A549 (cell line): ENCODE data around the gene TAX1BP1. TPM values are rescaled to one million over a fixed set of nuclear protein-coding genes. Genes with fewer than 3 reads are reported as not detected.
A peak's percentile ranks its signal among the peaks of the same experiment; 100 is the strongest.

Source experiments
- ATAC-seq, 2 experiments: fragments of 200-7000 bp in 1 of 2; fragments of >200 bp in 1 of 2; cut with Nextera tagmentation in 1 of 2; cut with Tn5 transposase in 1 of 2; 3 replicates each; pipeline versions ENCODE4 v1.8.0 to v1.9.1; 2018 to 2020; ENCODE audit warnings: mild to moderate bottlenecking in 1 of 2, moderate library complexity in 1 of 2
- CTCF ChIA-PET: fragments of 300-600 bp; sonication (Branson Sonifier 250); formaldehyde crosslinking; extraction: SDS; loops from one replicate; lab custom pipeline; 2021; ENCODE audit warnings: antibody characterized with exemption, inconsistent platforms; lab: Yijun Ruan, JAX
- POLR2A ChIA-PET: fragments of 350-600 bp; formaldehyde crosslinking; extraction: SDS; loops from one replicate; lab custom pipeline; 2021; ENCODE audit warnings: antibody characterized with exemption, inconsistent platforms; lab: Yijun Ruan, JAX
- DNase-seq, 2 experiments: peaks; one replicate each; pipeline versions ENCODE4 v3.0.0 to v3.0.0-alpha.2; 2011 to 2016; ENCODE audit warnings: low read depth in 1 of 2, low spot score in 1 of 2
- FAIRE-seq: peaks from 2 replicates; lab custom pipeline; 2011; peaks lifted over from hg19 to GRCh38; lab: Jason Lieb, UNC
- H3K27ac ChIP-seq, 2 experiments: fragments of >200 bp; sonication (Bioruptor Twin); formaldehyde crosslinking; 3 replicates each; pipeline ENCODE4 v1.5.1; 2016 to 2017
- H3K4me1 ChIP-seq: fragments of >200 bp; sonication (Bioruptor Twin); formaldehyde crosslinking; 3 replicates; pipeline ENCODE4 v1.6.1; 2016
- H3K4me2 ChIP-seq: fragments of >200 bp; sonication (Bioruptor Twin); formaldehyde crosslinking; 3 replicates; pipeline ENCODE4 v1.6.1; 2016
- H3K4me3 ChIP-seq: fragments of >200 bp; sonication (Bioruptor Twin); formaldehyde crosslinking; 3 replicates; pipeline ENCODE4 v1.5.1; 2016
- H3K9me3 ChIP-seq: fragments of >200 bp; sonication (Bioruptor Twin); formaldehyde crosslinking; 3 replicates; pipeline ENCODE4 v1.6.1; 2016
- CBX2 ChIP-seq: fragments of 200-600 bp; sonication (generic); IDR thresholded peaks from 2 replicates; pipeline ENCODE4 v1.6.1; 2016; ENCODE audit warnings: low read depth, mild to moderate bottlenecking, borderline replicate concordance
- CBX8 ChIP-seq: fragments of 200-600 bp; sonication (generic); IDR thresholded peaks from 2 replicates; pipeline ENCODE4 v1.6.1; 2016
- ESRRA ChIP-seq: fragments of 150-350 bp; IDR thresholded peaks from 2 replicates; pipeline ENCODE4 v1.6.1; 2014; ENCODE audit warnings: mild to moderate bottlenecking, low read length, borderline replicate concordance
- FOSL2 ChIP-seq, 2 experiments: fragments of 450-650 bp in 1 of 2; fragments of >200 bp in 1 of 2; sonication (Bioruptor Twin) in 1 of 2; formaldehyde crosslinking; IDR thresholded peaks; 2 replicates each; pipeline versions ENCODE4 v1.5.0 to v1.6.1; 2016 to 2020; ENCODE audit warnings: mild to moderate bottlenecking in 1 of 2, moderate library complexity in 1 of 2
- GATA3 ChIP-seq: IDR thresholded peaks from 2 replicates; pipeline ENCODE4 v1.6.1; 2012; ENCODE audit warnings: borderline replicate concordance
- HMGXB4 ChIP-seq: fragments of 250-450 bp; sonication (Bioruptor Pico); IDR thresholded peaks from 2 replicates; pipeline ENCODE4 v1.5.0; 2021; ENCODE audit warnings: mild to moderate bottlenecking, moderate library complexity, borderline replicate concordance
- JUN ChIP-seq, 2 experiments: fragments of >200 bp; sonication (Bioruptor Twin); formaldehyde crosslinking; IDR thresholded peaks; 2 replicates in 1 of 2; 3 replicates in 1 of 2; pipeline ENCODE4 v1.6.1; 2016 to 2017
- JUNB ChIP-seq: fragments of >200 bp; sonication (Bioruptor Twin); formaldehyde crosslinking; IDR thresholded peaks from 2 replicates; pipeline ENCODE4 v1.6.1; 2016
- MAFK ChIP-seq: fragments of 450-650 bp; IDR thresholded peaks from 2 replicates; pipeline ENCODE4 v1.6.1; 2014; ENCODE audit not compliant: partially characterized antibody
- MAZ ChIP-seq: fragments of 150-350 bp; IDR thresholded peaks from 2 replicates; pipeline ENCODE4 v1.6.1; 2014; ENCODE audit warnings: antibody characterized with exemption, low read depth, low read length, borderline replicate concordance
- MYC ChIP-seq: IDR thresholded peaks from 2 replicates; pipeline ENCODE4 v1.6.1; 2012; ENCODE audit warnings: mild to moderate bottlenecking, inconsistent platforms, low read length, improper control_type of control experiment, borderline replicate concordance
- POLR2A ChIP-seq: IDR thresholded peaks from 2 replicates; pipeline ENCODE4 v1.6.1; 2012; ENCODE audit warnings: mild to moderate bottlenecking, low read length
- POLR2AphosphoS2 ChIP-seq: conservative IDR thresholded peaks from 2 replicates; pipeline ENCODE4 v1.6.1; 2012; ENCODE audit warnings: low read length, improper control_type of control experiment, inconsistent platforms
- RCOR1 ChIP-seq: fragments of 150-350 bp; IDR thresholded peaks from 2 replicates; pipeline ENCODE4 v1.6.1; 2014; ENCODE audit warnings: antibody characterized with exemption, low read length, low read depth
- TFCP2L1 ChIP-seq: fragments of 250-450 bp; sonication (Bioruptor Pico); IDR thresholded peaks from 2 replicates; pipeline ENCODE4 v1.5.0; 2021; ENCODE audit warnings: mild to moderate bottlenecking
- USF2 ChIP-seq: fragments of 450-650 bp; IDR thresholded peaks from 2 replicates; pipeline ENCODE4 v1.6.1; 2014; ENCODE audit warnings: antibody characterized with exemption
- ZSCAN20 ChIP-seq: fragments of 250-450 bp; sonication (Bioruptor Pico); IDR thresholded peaks from 2 replicates; pipeline ENCODE4 v1.8.0; 2022; ENCODE audit warnings: mild to moderate bottlenecking, moderate library complexity
- WGBS: methylation state at CpG from one replicate; pipeline ENCODE4 v1.1.6; 2017; ENCODE audit errors: missing lambda C conversion rate; 5-methylcytosine and 5-hydroxymethylcytosine counted together
- polyA plus RNA-seq, 4 experiments: library from polyadenylated mRNA; depleted of rRNA in 3 of 4; stranded (reverse); fragments of >200 nt; fragmentation: RNase III in 1 of 4; extraction: RNeasy Plus Mini Kit Qiagen cat#74134 plus additional on column Dnase treatment in 1 of 4; gene quantifications; 2 replicates in 3 of 4; 3 replicates in 1 of 4; pipeline ENCODE4 v1.2.3, GENCODE V29; 2011 to 2017
- TF ChIP-seq, protein P1 (sequence below): fragments of >200 bp; sonication (Bioruptor Twin); formaldehyde crosslinking; IDR thresholded peaks from 3 replicates; pipeline ENCODE4 v1.6.1; 2016

Gene TAX1BP1
- polyA plus RNA-seq, 2 of the 4 experiments (the other 2 are of a cell fraction) = 105 to 180 TPM

- no peak for ATAC-seq
Observed at GRCh38 chr7:27751888-27752660, 12.1 kb downstream of the TAX1BP1 start.

GRCh38 chr7:27753863-27754262, 13.9 kb downstream of the TAX1BP1 start:
- FAIRE-seq (peak; percentile 18), DNase-seq (no peak), ATAC-seq (no peak)
- TF ChIP-seq USF2 (peak; percentile 66), HMGXB4 (no peak)
- ChIA-PET POLR2A (no interaction called here), CTCF (no interaction called here)
- WGBS = 68% methylated on average over 1 of the region's 1 CpG
- Histone ChIP-seq H3K4me1 (peaks cover 35% of the 10 kb centered on the region), H3K9me3 (no peaks in the 10 kb centered on the region), H3K4me3 (no peak overlapping the region), H3K27ac (no peak overlapping the region), H3K4me2 (peak overlapping the region; percentile 21; the same call in 1 of the 3 replicates)

More at GRCh38 chr7:27751888-27752660, 12.1 kb downstream of the TAX1BP1 start:
- H3K27ac ChIP-seq = no peak overlapping the region
- CTCF ChIA-PET = interaction anchor here (1.3 to 1.4 kb wide), 2 partner anchors 11 to 14 kb away, joined by 3 to 4 read pairs; no protein-coding TSS in a partner anchor
- FAIRE-seq (no peak), DNase-seq (no peak)
- peaks cover 34% of the 10 kb centered on the region for H3K4me1 ChIP-seq
- TF ChIP-seq MAFK = peak; percentile 72
- no peak for TF ChIP-seq CBX8
- H3K4me2 ChIP-seq = no peak overlapping the region
- 91% methylated on average over 6 of the region's 6 CpGs for WGBS
- POLR2A ChIA-PET = no interaction called here
- no peak overlapping the region for H3K4me3 ChIP-seq
- no peaks in the 10 kb centered on the region for H3K9me3 ChIP-seq

DNA sequence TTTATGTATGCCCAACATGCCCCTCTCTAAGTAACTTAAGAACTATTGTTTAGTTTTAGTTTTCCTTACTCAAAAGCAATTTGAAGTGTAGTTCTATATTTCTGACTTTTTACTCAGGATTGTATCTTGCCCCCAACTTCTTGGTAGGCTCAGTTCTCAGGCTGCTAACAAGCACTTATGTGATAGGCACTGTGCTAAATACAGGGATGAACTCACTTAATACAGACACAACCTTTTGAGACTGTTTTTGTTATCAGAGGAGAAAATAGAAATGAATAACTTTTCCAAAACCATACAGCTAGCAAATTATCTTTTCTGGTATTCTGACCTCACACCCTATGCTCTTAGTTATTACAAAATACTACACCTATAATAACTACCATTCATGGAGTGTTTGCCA, 16.3 kb downstream of the TAX1BP1 start:
- CTCF ChIA-PET = interaction anchor here (0.6 kb wide), 1 partner anchor 11 kb away, joined by 3 read pairs; no protein-coding TSS in a partner anchor
- peaks cover 3% of the 10 kb centered on the region; the same call in 2 of the 3 replicates for H3K9me3 ChIP-seq
- POLR2A ChIA-PET = no interaction called here
- no peak overlapping the region for H3K4me3 ChIP-seq
- no peak overlapping the region for H3K4me2 ChIP-seq
- no peak for DNase-seq
- H3K4me1 ChIP-seq = peaks cover 46% of the 10 kb centered on the region
- no peak for FAIRE-seq
- TF ChIP-seq RCOR1 (no peak), CBX2 (no peak), TFCP2L1 (CRISPR knock-in tag) (no peak), ZSCAN20 (CRISPR knock-in tag) (no peak), JUN (IDR thresholded peaks at IDR 0.05) (no peak), MAZ (no peak), POLR2AphosphoS2 (no peak), MYC (no peak), ESRRA (no peak)
- TF ChIP-seq, protein P1, sequence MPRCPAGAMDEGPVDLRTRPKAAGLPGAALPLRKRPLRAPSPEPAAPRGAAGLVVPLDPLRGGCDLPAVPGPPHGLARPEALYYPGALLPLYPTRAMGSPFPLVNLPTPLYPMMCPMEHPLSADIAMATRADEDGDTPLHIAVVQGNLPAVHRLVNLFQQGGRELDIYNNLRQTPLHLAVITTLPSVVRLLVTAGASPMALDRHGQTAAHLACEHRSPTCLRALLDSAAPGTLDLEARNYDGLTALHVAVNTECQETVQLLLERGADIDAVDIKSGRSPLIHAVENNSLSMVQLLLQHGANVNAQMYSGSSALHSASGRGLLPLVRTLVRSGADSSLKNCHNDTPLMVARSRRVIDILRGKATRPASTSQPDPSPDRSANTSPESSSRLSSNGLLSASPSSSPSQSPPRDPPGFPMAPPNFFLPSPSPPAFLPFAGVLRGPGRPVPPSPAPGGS = no peak
- ATAC-seq = no peak
- H3K27ac ChIP-seq = no peak overlapping the region

GRCh38 chr7:27759491-27759890, 19.5 kb downstream of the TAX1BP1 start:
- FAIRE-seq (no peak), ATAC-seq (peak in 1 of 2 experiments; percentile 51; a peak in 2 of 6 replicates)
- 79% methylated on average over 1 of the region's 1 CpG for WGBS
- H3K9me3 ChIP-seq = peaks cover 10% of the 10 kb centered on the region; the same call in 2 of the 3 replicates
- TF ChIP-seq GATA3 (peak; percentile 38; the same call in 1 of the 2 replicates), JUNB (peak; percentile 22; the same call in 1 of the 2 replicates), POLR2A (no peak), FOSL2 (IDR thresholded peaks at IDR 0.05) (no peak), FOSL2 (CRISPR knock-in tag; IDR thresholded peaks at IDR 0.05) (peak; percentile 47; the same call in 1 of the 2 replicates), JUN (IDR thresholded peaks at IDR 0.05) (no peak)
- TF ChIP-seq, all 56 proteins: peak for 3
- Histone ChIP-seq H3K27ac (peak overlapping the region; percentile 40 to 76; a peak in 5 of 6 replicates), H3K4me2 (peak overlapping the region; percentile 50), H3K4me1 (peaks cover 54% of the 10 kb centered on the region), H3K4me3 (no peak overlapping the region)
- DNase-seq = peak in 1 of 2 experiments; percentile 33
- ChIA-PET CTCF (no interaction called here), POLR2A (no interaction called here)
